WTC11 (cell line): Measurements from ENCODE around the gene FBN2. TPM values are rescaled to one million over a fixed set of nuclear protein-coding genes. Genes with fewer than 3 reads are reported as not detected.

Source experiments
- ATAC-seq: fragments of 200-7000 bp; cut with Tn5 transposase; 2 replicates; pipeline ENCODE4 v1.10.0; 2021; ENCODE audit warnings: mild to moderate bottlenecking, moderate library complexity
- CTCF ChIA-PET: fragments of 300-600 bp; sonication (Branson Sonifier 250); formaldehyde crosslinking; loops from one replicate; lab custom pipeline; 2021; ENCODE audit warnings: antibody characterized with exemption; lab: Charles Lee
- POLR2A ChIA-PET: fragments of 350-600 bp; sonication (Branson Sonifier 250); formaldehyde crosslinking; loops from one replicate; lab custom pipeline; 2021; ENCODE audit warnings: antibody characterized with exemption; lab: Charles Lee
- DNase-seq: peaks from one replicate; pipeline ENCODE4 v3.0.0; 2021; ENCODE audit warnings: low spot score
- H3K27ac Mint-ChIP-seq: 2 replicates; pipeline ENCODE4 v1.8.0; 2021; ENCODE audit warnings: mixed read lengths
- H3K27me3 Mint-ChIP-seq: 2 replicates; pipeline ENCODE4 v1.8.0; 2021; ENCODE audit warnings: low read depth, mild to moderate bottlenecking, moderate library complexity, mixed read lengths
- H3K36me3 Mint-ChIP-seq: 2 replicates; pipeline ENCODE4 v1.8.0; 2021; ENCODE audit warnings: mixed read lengths
- H3K4me1 Mint-ChIP-seq: 2 replicates; pipeline ENCODE4 v1.8.0; 2022; ENCODE audit warnings: mixed read lengths
- H3K4me3 Mint-ChIP-seq: 2 replicates; pipeline ENCODE4 v1.8.0; 2021; ENCODE audit warnings: mild to moderate bottlenecking, moderate library complexity, mixed read lengths
- H3K9me3 Mint-ChIP-seq: 2 replicates; pipeline ENCODE4 v1.8.0; 2021; ENCODE audit warnings: mixed read lengths
- ATF1 ChIP-seq: sonication (generic); formaldehyde crosslinking; IDR thresholded peaks from 2 replicates; pipeline ENCODE4 v1.8.1; 2023; ENCODE audit warnings: mild to moderate bottlenecking, moderate library complexity, missing genetic modification reagents
- CBFB ChIP-seq: sonication (generic); formaldehyde crosslinking; IDR thresholded peaks from 2 replicates; pipeline ENCODE4 v1.8.1; 2022; ENCODE audit warnings: mild to moderate bottlenecking, low read depth, missing genetic modification reagents
- CREM ChIP-seq: sonication (generic); formaldehyde crosslinking; IDR thresholded peaks from 2 replicates; pipeline ENCODE4 v1.8.1; 2022; ENCODE audit warnings: mild to moderate bottlenecking, missing genetic modification reagents, moderate library complexity
- E2F5 ChIP-seq: sonication (generic); formaldehyde crosslinking; IDR thresholded peaks from 2 replicates; pipeline ENCODE4 v1.8.1; 2022; ENCODE audit warnings: mild to moderate bottlenecking, moderate library complexity, missing genetic modification reagents
- GTF2I ChIP-seq: fragments of 250-450 bp; sonication (Bioruptor Pico); conservative IDR thresholded peaks from 2 replicates; pipeline ENCODE4 v1.4.0; 2021; ENCODE audit warnings: mild to moderate bottlenecking
- HMGA2 ChIP-seq: fragments of 250-450 bp; sonication (Bioruptor Pico); IDR thresholded peaks from 2 replicates; pipeline ENCODE4 v1.4.0; 2021; ENCODE audit warnings: mild to moderate bottlenecking, moderate library complexity
- KAT7 ChIP-seq: sonication (generic); formaldehyde crosslinking; IDR thresholded peaks from 2 replicates; pipeline ENCODE4 v1.8.1; 2023; ENCODE audit warnings: missing genetic modification reagents, mild to moderate bottlenecking, borderline replicate concordance
- MLX ChIP-seq: sonication (generic); formaldehyde crosslinking; IDR thresholded peaks from 2 replicates; pipeline ENCODE4 v1.8.1; 2023; ENCODE audit warnings: mild to moderate bottlenecking, missing genetic modification reagents, moderate library complexity
- NFYB ChIP-seq: sonication (generic); formaldehyde crosslinking; conservative IDR thresholded peaks from 2 replicates; pipeline ENCODE4 v1.8.0; 2022; ENCODE audit warnings: low read depth, missing genetic modification reagents
- NR2C2 ChIP-seq: sonication (generic); formaldehyde crosslinking; IDR thresholded peaks from 2 replicates; pipeline ENCODE4 v1.8.0; 2022; ENCODE audit warnings: mild to moderate bottlenecking, missing genetic modification reagents
- OVOL2 ChIP-seq: fragments of 250-450 bp; sonication (Bioruptor Pico); IDR thresholded peaks from 2 replicates; pipeline ENCODE4 v1.9.0; 2021; ENCODE audit warnings: mild to moderate bottlenecking, borderline replicate concordance
- RORB ChIP-seq: fragments of 250-450 bp; sonication (Bioruptor Pico); IDR thresholded peaks from 2 replicates; pipeline ENCODE4 v1.9.0; 2021; ENCODE audit warnings: mild to moderate bottlenecking
- SMAD4 ChIP-seq: sonication (generic); formaldehyde crosslinking; IDR thresholded peaks from 2 replicates; pipeline ENCODE4 v1.8.0; 2022; ENCODE audit warnings: mild to moderate bottlenecking, missing genetic modification reagents
- TEAD1 ChIP-seq: sonication (generic); formaldehyde crosslinking; IDR thresholded peaks from 2 replicates; pipeline ENCODE4 v1.8.0; 2022; ENCODE audit warnings: mild to moderate bottlenecking, missing genetic modification reagents
- TEAD4 ChIP-seq: sonication (generic); formaldehyde crosslinking; IDR thresholded peaks from 2 replicates; pipeline ENCODE4 v1.8.0; 2022; ENCODE audit warnings: mild to moderate bottlenecking, missing genetic modification reagents
- ZNF423 ChIP-seq: fragments of 250-450 bp; sonication (Bioruptor Pico); IDR thresholded peaks from 2 replicates; pipeline ENCODE4 v2.1.2; 2022; ENCODE audit warnings: mild to moderate bottlenecking, moderate library complexity
- total RNA-seq: library from RNA; stranded (reverse); gene quantifications from 3 replicates; pipeline ENCODE4 v1.2.3, GENCODE V29; 2021
- TF ChIP-seq, protein P1 (sequence below): fragments of 250-450 bp; sonication (Bioruptor Pico); IDR thresholded peaks from 2 replicates; pipeline ENCODE4 v1.8.0; 2021; ENCODE audit warnings: mild to moderate bottlenecking
- TF ChIP-seq, protein P2 (sequence below): sonication (generic); formaldehyde crosslinking; IDR thresholded peaks from 2 replicates; pipeline ENCODE4 v1.8.0; 2023; ENCODE audit warnings: missing genetic modification reagents
- TF ChIP-seq, protein P3 (sequence below): fragments of 250-450 bp; sonication (Bioruptor Pico); IDR thresholded peaks from 2 replicates; pipeline ENCODE4 v1.9.0; 2021; ENCODE audit warnings: mild to moderate bottlenecking
- TF ChIP-seq, protein P4 (sequence below): fragments of 250-450 bp; sonication (Bioruptor Pico); conservative IDR thresholded peaks from 2 replicates; pipeline ENCODE4 v1.9.0; 2021; ENCODE audit warnings: mild to moderate bottlenecking

Gene FBN2
- total RNA-seq, 1 experiment from 2014 or later = 56.7 TPM

GRCh38 chr5:128536254-128537220, 1.5 kb downstream of the FBN2 start:
- no peak overlapping the region for H3K27ac Mint-ChIP-seq
- ATAC-seq = peak; percentile 6

GRCh38 chr5:128535251-128535650, 2.8 kb downstream of the FBN2 start:
- H3K27ac Mint-ChIP-seq = no peak overlapping the region
- peaks cover 23% of the 10 kb centered on the region for H3K4me1 Mint-ChIP-seq

More at GRCh38 chr5:128536254-128537220, 1.5 kb downstream of the FBN2 start:
- Mint-ChIP-seq H3K9me3 (no peaks in the 10 kb centered on the region; the same call in 1 of the 2 replicates), H3K27me3 (peaks cover 46% of the 10 kb centered on the region), H3K36me3 (peaks cover 9% of the 10 kb centered on the region), H3K4me3 (peak overlapping the region; percentile 74), H3K4me1 (peaks cover 23% of the 10 kb centered on the region)
- peak; percentile 46 for DNase-seq
- POLR2A ChIA-PET = interaction anchor here (1.1 kb wide), 1 partner anchor 233 kb away, joined by 3 read pairs; no protein-coding TSS in a partner anchor
- TF ChIP-seq ZNF423 (CRISPR knock-in tag) = peak; percentile 76
- TF ChIP-seq, protein P1, sequence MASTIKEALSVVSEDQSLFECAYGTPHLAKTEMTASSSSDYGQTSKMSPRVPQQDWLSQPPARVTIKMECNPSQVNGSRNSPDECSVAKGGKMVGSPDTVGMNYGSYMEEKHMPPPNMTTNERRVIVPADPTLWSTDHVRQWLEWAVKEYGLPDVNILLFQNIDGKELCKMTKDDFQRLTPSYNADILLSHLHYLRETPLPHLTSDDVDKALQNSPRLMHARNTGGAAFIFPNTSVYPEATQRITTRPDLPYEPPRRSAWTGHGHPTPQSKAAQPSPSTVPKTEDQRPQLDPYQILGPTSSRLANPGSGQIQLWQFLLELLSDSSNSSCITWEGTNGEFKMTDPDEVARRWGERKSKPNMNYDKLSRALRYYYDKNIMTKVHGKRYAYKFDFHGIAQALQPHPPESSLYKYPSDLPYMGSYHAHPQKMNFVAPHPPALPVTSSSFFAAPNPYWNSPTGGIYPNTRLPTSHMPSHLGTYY (CRISPR knock-in tag) = no peak
- CTCF ChIA-PET = interaction anchor here (1.3 to 1.6 kb wide), 4 partner anchors 10 to 335 kb away, joined by 3 to 5 read pairs (median 4); no protein-coding TSS in a partner anchor

GRCh38 chr5:128534726-128535125, 3.3 kb downstream of the FBN2 start:
- H3K27ac Mint-ChIP-seq = no peak overlapping the region
- H3K4me3 Mint-ChIP-seq = no peak overlapping the region
- peaks cover 4% of the 10 kb centered on the region; the same call in 1 of the 2 replicates for H3K9me3 Mint-ChIP-seq
- ATAC-seq (no peak), DNase-seq (no peak)
- CTCF ChIA-PET = no interaction called here
- peaks cover 35% of the 10 kb centered on the region for H3K27me3 Mint-ChIP-seq
- peaks cover 23% of the 10 kb centered on the region for H3K4me1 Mint-ChIP-seq
- POLR2A ChIA-PET = no interaction called here
- H3K36me3 Mint-ChIP-seq = peaks cover 12% of the 10 kb centered on the region
- TF ChIP-seq HMGA2 (CRISPR knock-in tag) (no peak), SMAD4 (CRISPR knock-in tag) (no peak), OVOL2 (CRISPR knock-in tag) (no peak), TEAD4 (CRISPR knock-in tag) (no peak), E2F5 (CRISPR knock-in tag) (no peak), KAT7 (CRISPR knock-in tag) (no peak), GTF2I (CRISPR knock-in tag) (no peak), MLX (CRISPR knock-in tag) (no peak), RORB (CRISPR knock-in tag) (no peak), TEAD1 (no peak), CBFB (CRISPR knock-in tag) (no peak)
- TF ChIP-seq, protein P1 (CRISPR knock-in tag) = no peak
- TF ChIP-seq, protein P2, sequence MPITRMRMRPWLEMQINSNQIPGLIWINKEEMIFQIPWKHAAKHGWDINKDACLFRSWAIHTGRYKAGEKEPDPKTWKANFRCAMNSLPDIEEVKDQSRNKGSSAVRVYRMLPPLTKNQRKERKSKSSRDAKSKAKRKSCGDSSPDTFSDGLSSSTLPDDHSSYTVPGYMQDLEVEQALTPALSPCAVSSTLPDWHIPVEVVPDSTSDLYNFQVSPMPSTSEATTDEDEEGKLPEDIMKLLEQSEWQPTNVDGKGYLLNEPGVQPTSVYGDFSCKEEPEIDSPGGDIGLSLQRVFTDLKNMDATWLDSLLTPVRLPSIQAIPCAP (CRISPR knock-in tag) = no peak
- TF ChIP-seq, protein P3, sequence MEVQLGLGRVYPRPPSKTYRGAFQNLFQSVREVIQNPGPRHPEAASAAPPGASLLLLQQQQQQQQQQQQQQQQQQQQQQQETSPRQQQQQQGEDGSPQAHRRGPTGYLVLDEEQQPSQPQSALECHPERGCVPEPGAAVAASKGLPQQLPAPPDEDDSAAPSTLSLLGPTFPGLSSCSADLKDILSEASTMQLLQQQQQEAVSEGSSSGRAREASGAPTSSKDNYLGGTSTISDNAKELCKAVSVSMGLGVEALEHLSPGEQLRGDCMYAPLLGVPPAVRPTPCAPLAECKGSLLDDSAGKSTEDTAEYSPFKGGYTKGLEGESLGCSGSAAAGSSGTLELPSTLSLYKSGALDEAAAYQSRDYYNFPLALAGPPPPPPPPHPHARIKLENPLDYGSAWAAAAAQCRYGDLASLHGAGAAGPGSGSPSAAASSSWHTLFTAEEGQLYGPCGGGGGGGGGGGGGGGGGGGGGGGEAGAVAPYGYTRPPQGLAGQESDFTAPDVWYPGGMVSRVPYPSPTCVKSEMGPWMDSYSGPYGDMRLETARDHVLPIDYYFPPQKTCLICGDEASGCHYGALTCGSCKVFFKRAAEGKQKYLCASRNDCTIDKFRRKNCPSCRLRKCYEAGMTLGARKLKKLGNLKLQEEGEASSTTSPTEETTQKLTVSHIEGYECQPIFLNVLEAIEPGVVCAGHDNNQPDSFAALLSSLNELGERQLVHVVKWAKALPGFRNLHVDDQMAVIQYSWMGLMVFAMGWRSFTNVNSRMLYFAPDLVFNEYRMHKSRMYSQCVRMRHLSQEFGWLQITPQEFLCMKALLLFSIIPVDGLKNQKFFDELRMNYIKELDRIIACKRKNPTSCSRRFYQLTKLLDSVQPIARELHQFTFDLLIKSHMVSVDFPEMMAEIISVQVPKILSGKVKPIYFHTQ (CRISPR knock-in tag) = no peak

More at GRCh38 chr5:128535251-128535650, 2.8 kb downstream of the FBN2 start:
- peaks cover 12% of the 10 kb centered on the region for H3K36me3 Mint-ChIP-seq
- no peak for DNase-seq
- POLR2A ChIA-PET = no interaction called here
- CTCF ChIA-PET = no interaction called here
- ATAC-seq = no peak
- peak overlapping the region; percentile 74 for H3K4me3 Mint-ChIP-seq
- peaks cover 38% of the 10 kb centered on the region for H3K27me3 Mint-ChIP-seq
- TF ChIP-seq NFYB (CRISPR knock-in tag) (no peak), NR2C2 (CRISPR knock-in tag) (no peak), CREM (CRISPR knock-in tag) (no peak), KAT7 (CRISPR knock-in tag) (no peak), ATF1 (CRISPR knock-in tag) (no peak)
- TF ChIP-seq, protein P4, sequence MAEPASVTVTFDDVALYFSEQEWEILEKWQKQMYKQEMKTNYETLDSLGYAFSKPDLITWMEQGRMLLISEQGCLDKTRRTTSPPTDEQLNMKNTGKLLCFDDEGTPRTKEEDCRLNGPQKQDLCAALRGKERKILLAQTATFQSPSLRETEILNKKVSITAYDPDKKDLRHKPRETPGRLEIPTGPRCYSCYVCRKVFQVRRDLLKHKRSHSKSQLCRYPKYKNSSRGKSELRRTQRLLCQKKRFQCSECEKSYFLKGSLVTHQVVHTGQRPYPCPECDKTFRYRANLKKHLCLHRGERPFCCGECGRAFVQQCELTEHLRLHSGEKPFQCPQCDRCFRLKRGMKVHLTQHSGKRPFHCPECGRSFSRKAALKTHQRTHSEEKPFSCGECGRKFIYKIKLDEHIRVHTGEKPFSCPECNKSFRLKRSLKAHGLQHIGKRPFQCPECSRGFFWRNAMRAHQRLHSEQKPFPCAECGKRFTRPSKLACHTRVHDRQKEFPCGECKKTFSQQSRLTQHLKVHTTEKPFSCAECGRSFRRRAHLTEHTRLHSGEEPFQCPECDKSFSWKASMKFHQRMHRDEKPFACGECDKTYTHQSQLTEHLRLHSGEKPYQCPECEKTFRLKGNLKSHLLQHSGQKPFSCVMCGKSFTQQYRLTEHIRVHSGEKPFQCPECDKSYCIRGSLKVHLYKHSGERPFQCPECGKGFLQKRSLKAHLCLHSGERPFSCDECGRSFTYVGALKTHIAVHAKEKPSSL (CRISPR knock-in tag) = no peak
- peaks cover 4% of the 10 kb centered on the region for H3K9me3 Mint-ChIP-seq
